ENCODE results near the gene PPP1R12B.

PPP1R12B gene, protein sequence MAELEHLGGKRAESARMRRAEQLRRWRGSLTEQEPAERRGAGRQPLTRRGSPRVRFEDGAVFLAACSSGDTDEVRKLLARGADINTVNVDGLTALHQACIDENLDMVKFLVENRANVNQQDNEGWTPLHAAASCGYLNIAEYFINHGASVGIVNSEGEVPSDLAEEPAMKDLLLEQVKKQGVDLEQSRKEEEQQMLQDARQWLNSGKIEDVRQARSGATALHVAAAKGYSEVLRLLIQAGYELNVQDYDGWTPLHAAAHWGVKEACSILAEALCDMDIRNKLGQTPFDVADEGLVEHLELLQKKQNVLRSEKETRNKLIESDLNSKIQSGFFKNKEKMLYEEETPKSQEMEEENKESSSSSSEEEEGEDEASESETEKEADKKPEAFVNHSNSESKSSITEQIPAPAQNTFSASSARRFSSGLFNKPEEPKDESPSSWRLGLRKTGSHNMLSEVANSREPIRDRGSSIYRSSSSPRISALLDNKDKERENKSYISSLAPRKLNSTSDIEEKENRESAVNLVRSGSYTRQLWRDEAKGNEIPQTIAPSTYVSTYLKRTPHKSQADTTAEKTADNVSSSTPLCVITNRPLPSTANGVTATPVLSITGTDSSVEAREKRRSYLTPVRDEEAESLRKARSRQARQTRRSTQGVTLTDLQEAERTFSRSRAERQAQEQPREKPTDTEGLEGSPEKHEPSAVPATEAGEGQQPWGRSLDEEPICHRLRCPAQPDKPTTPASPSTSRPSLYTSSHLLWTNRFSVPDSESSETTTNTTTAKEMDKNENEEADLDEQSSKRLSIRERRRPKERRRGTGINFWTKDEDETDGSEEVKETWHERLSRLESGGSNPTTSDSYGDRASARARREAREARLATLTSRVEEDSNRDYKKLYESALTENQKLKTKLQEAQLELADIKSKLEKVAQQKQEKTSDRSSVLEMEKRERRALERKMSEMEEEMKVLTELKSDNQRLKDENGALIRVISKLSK

DNA sequence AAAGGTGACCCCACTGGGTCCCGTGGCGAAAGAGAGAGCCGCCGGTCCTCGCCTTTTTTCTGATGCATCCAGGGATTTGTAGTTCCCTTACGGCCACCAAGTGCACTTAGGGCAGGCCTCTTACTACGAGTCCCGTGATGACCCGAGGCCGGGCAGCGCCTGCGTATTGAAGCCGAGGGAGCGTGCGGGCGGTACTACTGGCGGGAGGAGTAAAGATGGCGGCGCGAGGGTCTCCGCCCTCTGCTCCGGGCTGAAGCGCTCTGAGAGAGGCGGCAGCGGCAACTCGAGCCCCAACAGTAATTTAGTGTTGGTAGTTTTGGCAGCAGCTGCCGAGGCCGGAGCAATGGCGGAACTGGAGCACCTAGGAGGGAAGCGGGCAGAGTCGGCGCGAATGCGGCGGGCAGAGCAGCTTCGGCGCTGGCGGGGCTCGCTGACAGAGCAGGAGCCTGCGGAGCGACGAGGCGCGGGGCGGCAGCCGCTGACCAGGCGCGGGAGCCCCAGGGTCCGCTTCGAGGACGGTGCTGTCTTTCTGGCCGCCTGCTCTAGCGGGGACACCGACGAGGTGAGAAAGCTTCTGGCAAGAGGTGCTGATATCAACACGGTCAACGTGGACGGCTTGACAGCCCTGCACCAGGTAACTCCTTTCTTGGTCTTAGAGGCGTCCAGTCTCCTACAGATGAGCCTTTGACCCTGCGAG lies at the start of gene PPP1R12B:
TSS of gene PPP1R12B (plus strand) at position 191 of the 697 bp plus-strand sequence. CDS start at position 344, 153 bp downstream.
- peak; percentile 87 to 93 for DNase-seq (ENCODE audit: low read depth in 2 of 2, low spot score in 1 of 2)

DNA sequence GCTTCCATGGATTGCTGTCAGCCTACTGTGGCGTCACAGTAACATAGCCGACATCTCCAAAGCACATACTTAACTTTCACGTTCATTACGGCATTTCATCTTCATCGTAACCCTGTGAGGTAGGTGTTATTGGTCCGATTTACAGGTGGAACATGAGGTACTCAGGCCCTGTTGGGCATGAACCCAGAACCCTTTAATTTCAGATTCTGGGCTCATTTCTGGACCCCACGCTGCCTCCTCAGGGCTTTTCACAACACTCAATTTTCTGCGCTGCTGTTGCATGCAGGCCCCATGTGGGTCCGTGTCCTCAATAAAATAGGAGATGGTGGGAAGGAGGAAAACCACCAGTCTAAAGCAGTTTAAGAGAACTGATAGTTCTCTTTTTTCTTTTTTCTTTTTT lies 46.3 kb upstream of the PPP1R12B start:
- DNase-seq (ENCODE audit: low read depth in 2 of 2, low spot score in 1 of 2) = no peak

DNA sequence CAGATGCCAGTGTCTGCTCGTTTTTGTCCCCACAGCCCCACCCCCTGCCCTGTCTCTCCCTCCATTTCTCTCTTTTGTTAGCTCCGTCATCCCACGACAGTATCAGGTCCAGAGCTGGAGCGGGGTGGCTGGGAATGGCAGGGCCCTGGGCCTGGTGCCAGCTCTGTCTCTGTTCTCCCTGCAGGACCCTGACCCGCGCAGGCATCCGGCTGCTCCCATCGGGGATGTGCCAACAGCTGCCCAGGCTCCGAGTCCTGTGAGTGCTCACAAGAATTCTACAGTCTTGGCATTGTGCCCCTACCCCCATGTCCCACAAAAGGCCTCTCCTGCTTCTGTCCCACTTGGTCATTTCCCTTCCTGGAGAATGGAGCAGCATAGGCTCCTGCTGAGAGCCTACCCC lies 44.1 kb upstream of the PPP1R12B start:
- no peak for DNase-seq (ENCODE audit: low read depth in 2 of 2, low spot score in 1 of 2)

DNA sequence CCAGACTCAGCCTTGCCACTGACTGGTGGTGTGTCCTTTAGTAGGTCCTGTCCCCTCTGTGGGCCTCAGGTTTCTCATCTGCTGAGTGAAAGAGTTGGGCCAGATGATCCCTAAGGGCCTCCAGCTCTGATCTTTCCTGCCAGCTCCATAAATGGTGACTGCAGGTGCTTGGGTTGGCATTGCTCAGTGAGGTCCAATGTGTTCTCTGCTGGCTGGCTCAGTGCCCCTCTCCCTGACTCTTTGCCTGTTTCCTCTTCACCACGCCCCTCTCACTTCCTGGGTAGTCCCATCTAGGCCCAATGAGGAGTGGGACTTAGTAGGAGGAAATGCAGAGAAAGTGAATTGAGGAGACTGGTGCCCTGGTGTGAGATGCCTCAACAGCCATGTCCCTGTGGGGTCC lies 43.3 kb upstream of the PPP1R12B start:
- no peak for DNase-seq (ENCODE audit: low read depth in 2 of 2, low spot score in 1 of 2)

DNA sequence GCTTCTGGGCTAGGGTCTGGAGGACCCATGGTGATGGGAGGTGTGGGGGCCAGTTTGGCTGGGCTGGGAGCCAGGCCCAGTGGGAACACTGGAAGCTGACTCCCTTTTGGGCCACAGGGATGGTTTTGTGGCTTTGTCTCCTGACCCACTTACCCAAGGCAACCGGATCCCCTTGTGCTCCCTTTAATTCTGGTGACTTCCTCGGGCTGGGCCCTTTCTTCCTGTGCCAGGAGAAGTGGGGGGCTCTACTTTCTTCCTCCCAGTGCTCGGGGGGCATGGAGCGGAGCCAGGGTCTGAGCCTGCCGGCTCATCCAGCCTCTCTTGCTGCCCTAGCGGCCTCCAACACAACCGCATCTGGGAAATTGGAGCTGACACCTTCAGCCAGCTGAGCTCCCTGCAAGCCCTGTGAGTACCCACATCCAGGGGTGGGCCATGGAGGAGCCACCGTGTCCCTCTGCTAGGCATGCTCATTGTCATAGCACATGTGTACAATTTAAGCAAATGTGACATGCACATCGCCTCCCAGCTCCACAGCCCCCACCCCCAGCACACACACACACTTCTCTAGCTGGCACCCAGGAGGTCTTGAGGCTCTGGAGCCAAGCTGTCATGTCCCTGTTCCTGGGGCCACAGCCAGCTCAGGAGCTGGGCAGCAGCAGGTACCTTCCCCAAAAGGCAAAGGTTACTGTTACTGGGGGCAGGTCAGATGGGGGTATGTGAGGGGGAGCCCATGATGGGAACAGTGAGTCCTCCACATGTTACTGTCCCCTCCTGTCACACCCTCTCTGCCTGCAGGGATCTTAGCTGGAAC lies 41.8 kb upstream of the PPP1R12B start:
- no peak for DNase-seq (ENCODE audit: low read depth in 2 of 2, low spot score in 1 of 2)

DNA sequence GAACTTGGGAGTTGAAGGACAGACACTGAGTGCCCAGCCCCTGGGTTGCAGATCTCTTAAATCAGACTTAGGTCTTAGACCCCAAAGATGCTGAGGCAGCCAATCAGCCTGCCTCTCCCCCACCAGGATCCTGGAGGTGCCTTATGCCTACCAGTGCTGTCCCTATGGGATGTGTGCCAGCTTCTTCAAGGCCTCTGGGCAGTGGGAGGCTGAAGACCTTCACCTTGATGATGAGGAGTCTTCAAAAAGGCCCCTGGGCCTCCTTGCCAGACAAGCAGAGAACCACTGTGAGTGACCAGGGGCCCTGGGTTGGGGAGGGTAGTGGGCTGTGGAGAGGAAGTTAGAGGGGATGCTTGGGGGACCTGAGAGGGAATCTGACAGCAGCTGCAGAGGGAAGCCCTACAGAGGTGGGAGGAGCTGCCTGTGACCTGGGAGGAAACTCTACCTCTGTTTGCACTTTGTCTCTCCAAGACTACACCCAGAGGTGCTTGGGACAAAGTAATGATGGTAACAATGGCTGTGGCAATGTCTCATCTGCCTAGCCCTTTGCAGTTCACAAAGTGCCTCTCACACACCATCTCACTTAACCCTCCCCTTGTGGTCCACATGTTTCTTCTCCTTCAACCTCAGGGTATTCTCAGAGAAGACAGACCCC lies 38.3 kb upstream of the PPP1R12B start:
- no peak for DNase-seq (ENCODE audit: low read depth in 2 of 2, low spot score in 1 of 2)

DNA sequence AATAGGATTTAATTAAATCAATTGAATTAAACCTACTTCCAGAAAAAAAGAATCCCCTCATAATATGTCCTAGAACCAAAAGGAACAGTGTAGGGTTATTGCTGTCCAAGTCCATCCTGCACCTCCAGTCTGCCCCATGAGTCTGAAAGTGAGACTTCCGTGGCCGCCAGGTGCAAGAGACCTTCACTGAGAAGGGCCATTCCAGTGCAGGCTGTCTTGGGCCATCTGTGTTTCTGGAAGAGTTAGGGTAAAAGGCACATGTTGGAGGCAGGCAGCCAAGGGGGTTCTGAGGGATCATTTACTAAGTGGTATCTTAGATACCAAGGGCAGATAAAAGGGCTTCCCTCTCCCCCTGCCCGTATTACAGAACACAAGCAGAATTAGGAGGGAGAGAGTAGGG lies 37.8 kb upstream of the PPP1R12B start:
- DNase-seq (ENCODE audit: low read depth in 2 of 2, low spot score in 1 of 2) = no peak

DNA sequence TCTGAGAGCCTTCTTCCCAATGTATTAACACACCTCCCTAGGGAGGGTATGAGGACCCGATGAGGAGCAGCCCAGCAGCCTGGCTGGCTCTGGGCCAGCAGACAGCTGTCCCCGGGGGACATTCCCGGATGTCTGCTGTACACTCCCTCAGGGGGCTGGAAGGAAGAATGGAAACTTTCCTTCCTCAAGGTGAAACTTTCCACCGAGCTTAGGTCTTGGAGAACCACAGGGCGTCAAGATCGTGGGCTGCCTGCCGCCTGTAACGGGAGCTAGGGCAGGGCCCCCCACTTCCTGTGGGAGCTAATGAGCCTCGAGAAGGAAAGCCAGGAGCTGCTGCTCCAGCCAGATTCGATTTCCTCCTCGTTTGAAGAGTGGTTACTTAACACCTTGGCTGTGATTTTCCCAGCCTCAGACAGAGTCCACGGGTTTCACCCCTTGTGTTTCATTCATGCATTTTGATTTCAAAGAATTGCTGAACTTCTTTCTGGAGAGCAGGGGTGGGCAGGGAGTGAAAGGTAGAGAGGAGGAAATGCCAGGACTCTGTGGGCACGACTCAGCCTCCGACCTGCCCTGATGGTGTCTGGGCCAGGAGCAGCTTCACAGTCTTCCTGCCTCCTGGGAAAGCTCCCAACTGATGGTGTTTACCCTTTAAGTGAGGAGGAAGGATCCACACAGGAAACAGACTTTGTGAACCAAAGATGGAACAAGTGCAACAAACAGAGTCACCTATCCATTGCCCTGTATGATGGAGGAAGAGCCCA lies 36.4 kb upstream of the PPP1R12B start:
- no peak for DNase-seq (ENCODE audit: low read depth in 2 of 2, low spot score in 1 of 2)

DNA sequence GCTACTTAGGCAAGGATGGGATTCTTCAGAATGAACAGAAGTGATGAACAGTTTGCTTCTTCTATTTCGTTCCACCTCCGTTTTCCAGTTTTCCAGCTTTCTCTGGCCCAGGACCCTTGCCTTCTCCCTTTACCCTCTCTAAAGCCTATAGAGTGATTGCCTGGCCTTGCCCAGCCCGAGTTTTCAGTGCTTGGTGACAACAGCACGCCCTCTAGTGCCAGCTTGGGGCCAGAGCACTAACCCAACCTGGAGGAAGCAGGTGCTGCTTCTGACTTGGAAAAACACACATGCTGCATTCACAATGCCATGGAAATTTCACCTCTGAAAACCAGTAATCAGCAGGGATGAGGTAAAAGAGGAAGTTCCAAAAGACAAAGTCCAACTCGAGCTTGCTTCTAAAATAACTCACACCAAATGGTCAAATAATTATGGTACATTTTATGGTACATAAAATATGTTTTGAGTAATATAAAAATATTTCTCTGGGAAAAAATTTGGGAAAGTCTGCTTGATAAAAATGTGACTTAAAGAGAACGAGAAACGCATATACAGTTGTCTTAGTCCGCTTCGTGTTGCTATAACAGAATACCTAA lies 32.8 kb upstream of the PPP1R12B start:
- peak; percentile 38 to 60 for DNase-seq (ENCODE audit: low read depth in 2 of 2, low spot score in 1 of 2)

DNA sequence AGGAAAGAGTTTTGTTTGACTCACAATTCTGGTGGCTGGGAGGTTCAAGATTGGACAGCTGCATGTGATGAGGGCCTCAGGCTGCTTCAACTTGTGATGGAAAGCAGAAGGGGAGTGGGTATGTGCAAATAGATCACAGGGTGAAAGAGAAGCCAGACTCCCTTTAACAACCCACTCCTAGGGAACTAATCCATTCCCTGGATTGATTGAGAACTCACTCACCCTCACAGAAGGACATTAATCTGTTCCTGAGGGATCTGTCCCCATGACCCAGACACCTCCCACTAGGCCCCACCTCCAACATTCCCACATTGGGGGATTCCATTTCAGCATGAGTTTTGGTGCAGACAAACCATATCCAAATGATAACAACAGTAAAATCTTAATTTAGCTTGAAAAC lies 32.3 kb upstream of the PPP1R12B start:
- DNase-seq (ENCODE audit: low read depth in 2 of 2, low spot score in 1 of 2) = no peak

DNA sequence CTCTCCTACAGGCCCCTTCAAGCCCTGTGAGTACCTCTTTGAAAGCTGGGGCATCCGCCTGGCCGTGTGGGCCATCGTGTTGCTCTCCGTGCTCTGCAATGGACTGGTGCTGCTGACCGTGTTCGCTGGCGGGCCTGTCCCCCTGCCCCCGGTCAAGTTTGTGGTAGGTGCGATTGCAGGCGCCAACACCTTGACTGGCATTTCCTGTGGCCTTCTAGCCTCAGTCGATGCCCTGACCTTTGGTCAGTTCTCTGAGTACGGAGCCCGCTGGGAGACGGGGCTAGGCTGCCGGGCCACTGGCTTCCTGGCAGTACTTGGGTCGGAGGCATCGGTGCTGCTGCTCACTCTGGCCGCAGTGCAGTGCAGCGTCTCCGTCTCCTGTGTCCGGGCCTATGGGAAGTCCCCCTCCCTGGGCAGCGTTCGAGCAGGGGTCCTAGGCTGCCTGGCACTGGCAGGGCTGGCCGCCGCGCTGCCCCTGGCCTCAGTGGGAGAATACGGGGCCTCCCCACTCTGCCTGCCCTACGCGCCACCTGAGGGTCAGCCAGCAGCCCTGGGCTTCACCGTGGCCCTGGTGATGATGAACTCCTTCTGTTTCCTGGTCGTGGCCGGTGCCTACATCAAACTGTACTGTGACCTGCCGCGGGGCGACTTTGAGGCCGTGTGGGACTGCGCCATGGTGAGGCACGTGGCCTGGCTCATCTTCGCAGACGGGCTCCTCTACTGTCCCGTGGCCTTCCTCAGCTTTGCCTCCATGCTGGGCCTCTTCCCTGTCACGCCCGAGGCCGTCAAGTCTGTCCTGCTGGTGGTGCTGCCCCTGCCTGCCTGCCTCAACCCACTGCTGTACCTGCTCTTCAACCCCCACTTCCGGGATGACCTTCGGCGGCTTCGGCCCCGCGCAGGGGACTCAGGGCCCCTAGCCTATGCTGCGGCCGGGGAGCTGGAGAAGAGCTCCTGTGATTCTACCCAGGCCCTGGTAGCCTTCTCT lies 30.3 kb upstream of the PPP1R12B start:
- no peak for DNase-seq (ENCODE audit: low read depth in 2 of 2, low spot score in 1 of 2)

DNA sequence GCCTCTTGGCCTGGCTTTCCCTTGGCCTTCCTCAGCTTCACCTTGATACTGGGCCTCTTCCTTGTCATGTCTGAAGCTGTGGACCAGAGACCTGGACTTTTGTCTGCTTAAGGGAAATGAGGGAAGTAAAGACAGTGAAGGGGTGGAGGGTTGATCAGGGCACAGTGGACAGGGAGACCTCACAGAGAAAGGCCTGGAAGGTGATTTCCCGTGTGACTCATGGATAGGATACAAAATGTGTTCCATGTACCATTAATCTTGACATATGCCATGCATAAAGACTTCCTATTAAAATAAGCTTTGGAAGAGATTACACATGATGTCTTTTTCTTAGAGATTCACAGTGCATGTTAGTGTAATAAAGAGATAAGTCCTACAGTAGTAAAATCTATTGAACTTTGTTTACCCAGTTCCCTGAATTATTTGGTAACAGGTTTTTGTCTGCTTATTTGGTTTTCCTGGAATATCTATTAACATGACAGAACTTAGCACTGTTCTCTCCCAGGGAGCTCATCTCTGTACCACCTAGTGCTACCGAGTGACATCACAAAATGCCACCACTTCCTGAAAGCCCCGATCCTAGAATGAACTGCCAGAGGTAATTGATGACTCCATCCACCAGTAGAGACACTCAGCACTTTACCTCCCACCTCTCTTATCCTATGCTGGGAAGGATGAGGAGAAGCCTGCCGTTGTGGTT lies 29.0 kb upstream of the PPP1R12B start:
- no peak for DNase-seq (ENCODE audit: low read depth in 2 of 2, low spot score in 1 of 2)

DNA sequence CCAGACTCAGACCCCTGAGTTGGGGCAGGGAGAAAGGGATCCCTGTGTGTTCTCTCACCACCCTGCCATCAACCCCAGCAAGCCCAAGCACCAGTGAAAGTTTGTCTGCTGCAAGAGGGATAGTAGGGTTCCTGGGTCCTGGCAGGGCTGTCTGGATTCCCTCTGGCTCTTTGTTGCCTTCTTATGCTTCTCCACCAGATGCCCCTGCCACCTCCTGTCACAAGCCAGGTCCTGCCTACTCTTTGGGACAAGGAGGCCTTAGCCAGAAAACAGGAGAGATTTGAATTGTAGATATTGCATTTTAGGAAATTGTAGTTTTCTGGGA lies 28.5 kb upstream of the PPP1R12B start:
- DNase-seq (ENCODE audit: low read depth in 2 of 2, low spot score in 1 of 2) = no peak

DNA sequence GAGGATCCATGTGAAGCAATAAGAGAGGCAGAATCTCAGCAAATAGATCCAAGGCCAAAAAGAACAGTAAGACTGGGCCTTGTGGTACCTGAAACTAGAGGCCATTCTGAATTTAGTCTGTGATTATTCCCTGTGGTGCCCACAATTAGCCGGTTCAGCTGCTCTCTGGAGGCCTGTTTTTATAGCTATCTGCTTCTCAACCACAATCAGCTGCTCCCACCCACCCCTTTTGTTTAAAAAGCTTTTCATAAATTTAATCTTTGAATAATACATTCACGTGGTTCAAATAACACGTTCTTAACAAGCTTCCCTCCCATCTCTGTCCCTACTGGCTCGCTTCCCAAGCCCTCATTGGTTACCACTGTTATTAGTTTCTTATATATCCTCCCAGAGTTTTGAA lies 24.8 kb upstream of the PPP1R12B start:
- no peak for DNase-seq (ENCODE audit: low read depth in 2 of 2, low spot score in 1 of 2)

DNA sequence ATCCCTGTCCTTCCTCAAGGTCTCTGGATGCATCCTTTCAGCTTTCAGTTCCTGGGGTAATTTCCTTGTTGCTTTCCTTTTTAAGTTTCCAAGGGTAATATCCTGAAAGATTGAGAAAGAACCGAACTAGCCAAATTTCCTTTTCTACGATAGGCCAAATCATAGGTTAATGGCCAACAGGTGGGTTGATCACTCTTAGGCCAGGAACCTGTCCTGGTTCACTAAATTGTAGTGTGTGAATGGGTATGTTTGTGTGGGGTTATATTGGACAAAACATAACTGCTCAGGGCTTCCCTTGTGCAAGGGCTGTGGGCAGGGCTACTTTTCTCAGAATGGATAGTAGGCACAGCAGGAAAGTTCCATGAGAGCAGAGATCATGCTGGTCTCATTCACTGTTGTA lies 23.9 kb upstream of the PPP1R12B start:
- DNase-seq (ENCODE audit: low read depth in 2 of 2, low spot score in 1 of 2) = no peak

DNA sequence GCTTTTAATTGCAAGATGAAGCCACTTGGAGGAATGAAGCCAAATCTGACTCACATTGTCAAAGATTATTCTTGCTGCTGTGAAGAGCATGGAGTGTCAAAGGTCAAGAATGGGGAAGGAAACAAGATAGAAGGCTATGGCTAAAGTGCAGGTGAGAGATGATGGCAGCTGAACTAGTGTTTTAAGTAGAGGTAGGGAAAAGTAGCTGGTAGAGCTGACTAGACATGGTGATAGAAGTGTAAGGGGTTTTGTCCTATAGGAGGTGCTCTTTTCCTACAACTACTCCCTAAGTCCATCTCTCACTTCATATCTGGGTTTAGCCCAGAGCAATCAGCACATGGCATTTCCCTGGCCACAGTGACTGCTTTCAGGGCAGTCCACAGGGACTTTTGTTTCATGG lies 18.6 kb upstream of the PPP1R12B start:
- no peak for DNase-seq (ENCODE audit: low read depth in 2 of 2, low spot score in 1 of 2)

DNA sequence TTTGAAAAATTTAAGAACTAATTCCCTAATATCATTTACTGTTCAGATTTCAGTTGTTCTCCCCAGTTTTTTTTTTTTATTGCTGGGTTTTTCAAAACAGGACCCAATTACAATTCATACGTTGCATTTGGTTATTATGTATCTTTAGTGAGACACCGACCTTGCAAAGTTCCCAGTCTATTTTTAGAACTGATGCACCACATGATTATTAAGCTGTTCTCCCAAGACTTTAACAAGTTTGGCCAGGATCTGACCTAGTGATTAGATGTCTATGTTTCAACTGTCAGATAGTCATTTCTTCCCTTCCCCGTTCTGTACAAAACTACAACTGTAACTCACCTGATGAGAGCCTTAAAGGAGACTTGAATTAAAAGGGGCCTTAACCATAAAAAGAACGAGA lies 14.6 kb upstream of the PPP1R12B start:
- no peak for DNase-seq (ENCODE audit: low read depth in 2 of 2, low spot score in 1 of 2)

All from stimulated activated CD8-positive, alpha-beta memory T cell treated with anti-CD3 and anti-CD28 coated beads, Interleukin-4, amount 100 ng/mL, for 1 hour (primary cell).